HT-29 (cell line): ENCODE data around the gene POU2AF3. TPM values are rescaled to one million over a fixed set of nuclear protein-coding genes. Genes with fewer than 3 reads are reported as not detected.
A peak's percentile ranks its signal among the peaks of the same experiment; 100 is the strongest.

Experiments
- DNase-seq: peaks from one replicate; pipeline ENCODE4 v3.0.0-alpha.2; 2015; ENCODE audit warnings: low spot score
- small RNA-seq: library from RNA; depleted of rRNA; stranded (forward); fragments of <200 nt; gene quantifications from one replicate; pipeline ENCODE3, GENCODE V24; 2014
- total RNA-seq: library from RNA; depleted of rRNA; stranded (reverse); fragments of >200 nt; shearing (Covaris generic); gene quantifications from 2 replicates; pipeline ENCODE4 v1.2.3, GENCODE V29; 2014; rRNA removed

POU2AF3 gene
- total RNA-seq, 1 experiment from 2014 or later: 23.0 TPM

- peak; percentile 49 for DNase-seq
Measured at GRCh38 chr11:111352935-111353710, 54.8 kb downstream of the POU2AF3 start.

GRCh38 chr11:111353776-111354600, 55.6 kb downstream of the POU2AF3 start:
- DNase-seq: no peak

GRCh38 chr11:111354601-111354891, 56.2 kb downstream of the POU2AF3 start:
- DNase-seq: peak; percentile 39

GRCh38 chr11:111355101-111355500, 56.8 kb downstream of the POU2AF3 start:
- DNase-seq: peak; percentile 38

GRCh38 chr11:111355956-111356659, 57.8 kb downstream of the POU2AF3 start:
- DNase-seq: peak; percentile 59

- no peak for DNase-seq
Measured at GRCh38 chr11:111356660-111357048, 58.3 kb downstream of the POU2AF3 start.

GRCh38 chr11:111357150-111358037, 59.0 kb downstream of the POU2AF3 start:
- peak; percentile 64 for DNase-seq

Small RNA genes lying within 50 kb of the gene (small RNA-seq; reads per million reads assigned to genes)
- not detected for gene MIR4491

Other genes starting within 250 kb of the POU2AF3 start
- 6.3 and 6.5 TPM in 2 replicates for gene POU2AF2, start 52.8 kb upstream of the POU2AF3 start, total RNA-seq
- gene POU2AF1, start 80.7 kb downstream of the POU2AF3 start, total RNA-seq: 2.0 and 4.0 TPM in 2 replicates
- gene BTG4, start 213.8 kb downstream of the POU2AF3 start, total RNA-seq: not detected in 2 replicates
- gene HOATZ, start 216.2 kb downstream of the POU2AF3 start, total RNA-seq: not detected in 2 replicates
- not detected in 2 replicates for gene LAYN, start 242.2 kb downstream of the POU2AF3 start, total RNA-seq